Neuronal stem cell (in vitro differentiated cells): ENCODE measurements around the gene BBS7.
A peak's percentile ranks its signal among the peaks of the same experiment; 100 is the strongest.

Experiments
- DNase-seq: peaks from one replicate; pipeline ENCODE4 v3.0.0-alpha.2; 2013; ENCODE audit warnings: low spot score
- H2AFZ ChIP-seq: one replicate; pipeline ENCODE4 v1.6.1; 2013; ENCODE audit warnings: mild to moderate bottlenecking, low read length, inconsistent platforms
- H2AK5ac ChIP-seq: 2 replicates; pipeline ENCODE4 v1.6.1; 2013; ENCODE audit warnings: low read depth, mild to moderate bottlenecking, inconsistent platforms, low read length, moderate library complexity, mixed read lengths
- H2BK120ac ChIP-seq: 2 replicates; pipeline ENCODE4 v1.6.1; 2013; ENCODE audit warnings: low read depth, mild to moderate bottlenecking, inconsistent platforms, low read length, moderate library complexity, mixed read lengths
- H2BK12ac ChIP-seq: one replicate; pipeline ENCODE4 v1.6.1; 2013; ENCODE audit warnings: low read length, inconsistent platforms
- H2BK15ac ChIP-seq: 2 replicates; pipeline ENCODE4 v1.6.1; 2013; ENCODE audit warnings: mild to moderate bottlenecking, low read length, inconsistent platforms, mixed read lengths
- H2BK5ac ChIP-seq: one replicate; pipeline ENCODE4 v1.6.1; 2013; ENCODE audit warnings: inconsistent platforms, mild to moderate bottlenecking, low read length, moderate library complexity
- H3K14ac ChIP-seq: one replicate; pipeline ENCODE4 v1.6.1; 2013; ENCODE audit warnings: low read length, inconsistent platforms
- H3K18ac ChIP-seq: 2 replicates; pipeline ENCODE4 v1.6.1; 2013; ENCODE audit warnings: low read length, inconsistent platforms
- H3K23ac ChIP-seq: 2 replicates; pipeline ENCODE4 v1.6.1; 2013; ENCODE audit warnings: low read depth, mild to moderate bottlenecking, mixed read lengths, low read length, inconsistent platforms; ENCODE audit not compliant: poor library complexity
- H3K27ac ChIP-seq: replicated peaks from 3 replicates; pipeline ENCODE4 v1.5.1; 2013; ENCODE audit warnings: low read length, inconsistent platforms
- H3K27me3 ChIP-seq, 3 experiments: 2 replicates each; pipeline ENCODE4 v1.6.1; 2013; ENCODE audit warnings: low read length in 3 of 3, mild to moderate bottlenecking in 2 of 3, inconsistent platforms in 1 of 3, low read depth in 1 of 3, mixed read lengths in 1 of 3, moderate library complexity in 1 of 3; ENCODE audit not compliant: control insufficient read depth in 3 of 3, insufficient read depth in 3 of 3
- H3K36me3 ChIP-seq, 2 donors: replicated peaks in 1 of 2; 2 replicates each; pipeline ENCODE4 v1.6.1; 2013; ENCODE audit warnings: low read length in 2 of 2; ENCODE audit not compliant: control insufficient read depth in 2 of 2, insufficient read depth in 2 of 2
- H3K4ac ChIP-seq: 2 replicates; pipeline ENCODE4 v1.6.1; 2013; ENCODE audit warnings: inconsistent platforms, mild to moderate bottlenecking, low read length, moderate library complexity
- H3K4me1 ChIP-seq, 2 donors: 1 replicate in 1 of 2; 2 replicates in 1 of 2; pipeline ENCODE4 v1.6.1; 2013; ENCODE audit warnings: low read length in 2 of 2, low read depth in 1 of 2; ENCODE audit not compliant: control insufficient read depth in 2 of 2, insufficient read depth in 1 of 2
- H3K4me2 ChIP-seq: one replicate; pipeline ENCODE4 v1.6.1; 2013; ENCODE audit warnings: mild to moderate bottlenecking, low read length, inconsistent platforms; ENCODE audit not compliant: insufficient read depth, poor library complexity, severe bottlenecking
- H3K4me3 ChIP-seq, 2 donors: 2 replicates each; pipeline ENCODE4 v1.5.1; 2013; ENCODE audit warnings: low read length in 2 of 2, mild to moderate bottlenecking in 2 of 2, inconsistent platforms in 1 of 2, moderate library complexity in 1 of 2
- H3K79me1 ChIP-seq: one replicate; pipeline ENCODE4 v1.6.1; 2013; ENCODE audit warnings: low read depth, mild to moderate bottlenecking, inconsistent platforms, low read length, moderate library complexity
- H3K9ac ChIP-seq: one replicate; pipeline ENCODE4 v1.6.1; 2013; ENCODE audit warnings: mild to moderate bottlenecking, low read depth, low read length, inconsistent platforms; ENCODE audit not compliant: poor library complexity
- H3K9me3 ChIP-seq, 2 donors: replicated peaks in 1 of 2; 2 replicates each; pipeline versions ENCODE3 to v1.6.1; 2013; ENCODE audit warnings: low read length in 2 of 2, mild to moderate bottlenecking in 2 of 2, inconsistent platforms in 1 of 2, low read depth in 1 of 2, mixed read lengths in 1 of 2, moderate library complexity in 1 of 2; ENCODE audit not compliant: control insufficient read depth in 2 of 2, insufficient read depth in 1 of 2
- H4K8ac ChIP-seq: one replicate; pipeline ENCODE4 v1.6.1; 2013; ENCODE audit warnings: low read depth, mild to moderate bottlenecking, inconsistent platforms, low read length, moderate library complexity
- H4K91ac ChIP-seq: one replicate; pipeline ENCODE4 v1.6.1; 2013; ENCODE audit warnings: low read length, low read depth, mild to moderate bottlenecking, inconsistent platforms; ENCODE audit not compliant: poor library complexity
- WGBS, 2 donors: extraction: QIAGEN DNeasy Blood & Tissue Kit; methylation state at CpG; one replicate each; pipeline ENCODE4 v1.1.7; 2013; ENCODE audit warnings: missing lambda C conversion rate in 2 of 2, mixed read lengths in 1 of 2; ENCODE audit not compliant: insufficient read length in 2 of 2, insufficient replicate concordance in 1 of 2; ENCODE audit errors: extremely low coverage in 2 of 2; 5-methylcytosine and 5-hydroxymethylcytosine counted together

The BBS7 gene

DNA sequence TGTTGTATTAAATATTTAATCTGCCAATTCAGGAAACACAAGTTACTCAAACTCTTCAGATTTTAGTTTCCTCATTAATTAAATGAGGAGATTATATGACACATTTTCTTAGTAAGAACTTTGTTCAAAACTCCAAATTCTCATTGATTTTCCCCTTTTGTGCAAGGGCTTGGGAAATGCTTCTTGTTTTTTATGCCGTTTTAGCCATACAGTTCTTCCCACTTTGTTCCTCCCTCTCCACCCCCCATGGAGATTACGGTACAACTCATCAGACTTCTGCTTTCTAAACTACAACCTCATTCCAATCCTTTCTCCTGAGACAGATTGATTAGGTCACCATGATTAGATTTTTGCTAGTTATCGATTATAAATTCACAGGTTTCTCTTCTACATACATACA, 10.9 kb upstream of the BBS7 start:
- H2AK5ac ChIP-seq: no peak overlapping the region
- H3K14ac ChIP-seq: no peak overlapping the region
- no peak overlapping the region for H3K4me2 ChIP-seq
- H4K91ac ChIP-seq: no peak overlapping the region
- H3K9ac ChIP-seq: no peak overlapping the region
- no peak overlapping the region for H2BK120ac ChIP-seq
- H2BK12ac ChIP-seq: no peak overlapping the region
- H3K23ac ChIP-seq: no peak overlapping the region
- no CpG with 5 or more reads among the region's 3 CpGs for WGBS, 2 donors
- no peak overlapping the region for H3K18ac ChIP-seq
- no peak overlapping the region for H2AFZ ChIP-seq
- H3K36me3 ChIP-seq: no peaks in the 10 kb centered on the region
- no peak overlapping the region for H4K8ac ChIP-seq
- H3K4ac ChIP-seq: no peak overlapping the region
- peaks cover 0 to 2% (median 0%) of the 10 kb centered on the region in 3 experiments for H3K27me3 ChIP-seq
- H3K9me3 ChIP-seq: no peaks in the 10 kb centered on the region
- peaks cover 2 to 3% of the 10 kb centered on the region in 2 donors for H3K4me1 ChIP-seq
- no peak overlapping the region for H3K4me3 ChIP-seq
- no peaks in the 10 kb centered on the region for H3K79me1 ChIP-seq
- no peak overlapping the region for H2BK15ac ChIP-seq
- no peak overlapping the region for H2BK5ac ChIP-seq
- H3K27ac ChIP-seq: no peak overlapping the region
- DNase-seq: no peak

DNA sequence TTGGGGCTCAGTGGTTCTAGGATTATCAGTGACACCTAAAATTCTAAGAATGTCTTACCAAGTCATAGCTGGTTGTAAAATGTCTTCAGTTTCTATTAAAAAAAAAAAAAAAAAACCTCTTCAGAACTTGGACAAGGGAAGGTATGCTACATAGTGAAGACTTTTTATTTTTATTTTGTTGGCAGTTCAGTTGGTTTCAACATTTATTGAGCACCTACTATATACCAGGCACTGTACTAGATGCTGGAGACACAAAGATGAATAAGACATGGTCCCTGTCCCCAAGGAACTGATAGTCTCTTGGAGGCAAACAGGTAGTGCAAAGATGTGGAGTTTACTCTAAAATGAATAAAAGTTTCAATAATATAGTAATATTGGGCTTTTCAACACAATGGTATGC, 8.9 kb upstream of the BBS7 start:
- no peaks in the 10 kb centered on the region for H3K9me3 ChIP-seq
- H4K8ac ChIP-seq: no peak overlapping the region
- no peak for DNase-seq
- H3K9ac ChIP-seq: no peak overlapping the region
- no peak overlapping the region for H3K23ac ChIP-seq
- no peak overlapping the region for H4K91ac ChIP-seq
- H2AK5ac ChIP-seq: no peak overlapping the region
- H2BK15ac ChIP-seq: no peak overlapping the region
- H2BK120ac ChIP-seq: no peak overlapping the region
- H3K4me2 ChIP-seq: no peak overlapping the region
- no peak overlapping the region for H3K14ac ChIP-seq
- H3K4me1 ChIP-seq: peaks cover 2 to 3% of the 10 kb centered on the region in 2 donors
- H3K18ac ChIP-seq: no peak overlapping the region
- H3K36me3 ChIP-seq: no peaks in the 10 kb centered on the region
- H3K27ac ChIP-seq: no peak overlapping the region
- H2BK5ac ChIP-seq: no peak overlapping the region
- no peak overlapping the region for H3K4me3 ChIP-seq
- H2BK12ac ChIP-seq: no peak overlapping the region
- no peak overlapping the region for H2AFZ ChIP-seq
- no peak overlapping the region for H3K4ac ChIP-seq
- H3K27me3 ChIP-seq: peaks cover 0 to 5% (median 0%) of the 10 kb centered on the region in 3 experiments
- no peaks in the 10 kb centered on the region for H3K79me1 ChIP-seq

DNA sequence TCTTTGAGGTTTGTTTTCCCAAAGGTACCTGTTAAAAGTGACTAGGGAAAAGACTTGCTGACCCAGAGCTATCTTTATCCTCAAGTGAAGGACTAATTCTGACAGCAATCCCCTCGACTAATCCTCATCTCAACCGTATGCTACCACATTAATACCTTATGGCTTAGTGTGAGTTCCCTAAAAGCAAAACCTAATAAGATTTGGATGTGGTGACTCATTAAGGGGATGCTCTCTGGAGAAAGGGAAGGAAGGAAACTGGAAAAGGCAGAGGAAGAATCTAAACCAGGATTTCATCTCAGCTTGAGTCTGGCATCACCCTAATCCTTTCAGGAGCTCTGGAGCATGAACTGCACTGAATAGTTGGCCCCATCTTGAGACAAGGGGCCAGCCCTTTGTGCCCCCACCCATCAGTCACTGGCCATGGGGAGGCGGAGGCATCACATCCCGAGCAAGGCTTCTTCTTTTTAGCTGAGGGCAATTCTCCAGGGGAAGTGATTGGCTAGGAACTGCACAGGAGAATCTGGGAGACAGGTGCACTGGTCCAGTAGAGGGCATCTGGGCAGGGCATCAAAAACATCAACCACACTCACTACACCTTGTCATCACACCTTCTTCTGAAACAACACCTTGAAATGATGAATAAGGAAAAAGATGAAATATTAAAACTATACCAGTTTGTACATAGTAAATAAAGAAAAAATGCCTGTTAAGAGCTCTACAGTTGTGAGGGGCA, 6.9 kb upstream of the BBS7 start:
- H2AFZ ChIP-seq: no peak overlapping the region
- no peak overlapping the region for H3K4me2 ChIP-seq
- no peak overlapping the region for H3K4ac ChIP-seq
- no peak overlapping the region for H2BK120ac ChIP-seq
- H3K9ac ChIP-seq: no peak overlapping the region
- no peak overlapping the region for H2AK5ac ChIP-seq
- H3K36me3 ChIP-seq: no peaks in the 10 kb centered on the region
- DNase-seq: peak; percentile 48
- peaks cover 0 to 5% (median 0%) of the 10 kb centered on the region in 3 experiments for H3K27me3 ChIP-seq
- no peak overlapping the region for H3K18ac ChIP-seq
- peaks cover 2 to 6% of the 10 kb centered on the region in 2 donors for H3K4me1 ChIP-seq
- H3K23ac ChIP-seq: no peak overlapping the region
- H4K8ac ChIP-seq: no peak overlapping the region
- no peak overlapping the region for H2BK12ac ChIP-seq
- H4K91ac ChIP-seq: no peak overlapping the region
- WGBS, 2 donors: no CpG with 5 or more reads among the region's 4 CpGs
- no peaks in the 10 kb centered on the region for H3K9me3 ChIP-seq
- no peak overlapping the region for H3K4me3 ChIP-seq
- no peak overlapping the region for H2BK15ac ChIP-seq
- H3K79me1 ChIP-seq: no peaks in the 10 kb centered on the region
- no peak overlapping the region for H3K27ac ChIP-seq
- no peak overlapping the region for H3K14ac ChIP-seq
- H2BK5ac ChIP-seq: no peak overlapping the region

DNA sequence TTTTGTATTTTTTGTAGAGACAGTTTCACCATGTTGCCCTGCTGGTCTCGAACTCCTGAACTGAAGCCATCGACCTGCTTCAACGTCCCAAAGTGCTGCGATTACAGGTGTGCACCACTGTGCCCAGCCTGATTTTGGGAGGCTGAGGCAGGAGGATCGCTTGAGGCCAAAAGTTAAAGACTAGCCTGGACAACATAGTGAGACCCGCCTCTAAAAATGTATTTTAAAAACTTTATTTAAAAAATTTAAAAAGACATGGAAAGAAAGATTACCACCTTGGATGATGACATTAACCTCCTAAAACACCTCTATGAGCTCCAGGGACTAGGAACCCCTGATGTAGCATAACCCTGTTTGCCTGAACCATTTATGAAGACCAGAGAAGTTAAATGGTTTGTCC, 5.8 kb upstream of the BBS7 start:
- H3K9me3 ChIP-seq: no peaks in the 10 kb centered on the region
- H3K9ac ChIP-seq: no peak overlapping the region
- no peak overlapping the region for H2BK120ac ChIP-seq
- H3K18ac ChIP-seq: no peak overlapping the region
- no peaks in the 10 kb centered on the region for H3K79me1 ChIP-seq
- H2AK5ac ChIP-seq: no peak overlapping the region
- H4K8ac ChIP-seq: no peak overlapping the region
- H3K4me1 ChIP-seq: peaks cover 2 to 6% of the 10 kb centered on the region in 2 donors
- peaks cover 0 to 5% (median 0%) of the 10 kb centered on the region in 3 experiments for H3K27me3 ChIP-seq
- WGBS, 2 donors: no CpG with 5 or more reads among the region's 6 CpGs
- no peak overlapping the region for H2BK12ac ChIP-seq
- no peak overlapping the region for H3K4me3 ChIP-seq
- no peak overlapping the region for H3K27ac ChIP-seq
- no peak overlapping the region for H3K14ac ChIP-seq
- no peak overlapping the region for H2BK15ac ChIP-seq
- DNase-seq: no peak
- no peak overlapping the region for H2BK5ac ChIP-seq
- no peak overlapping the region for H4K91ac ChIP-seq
- H3K4ac ChIP-seq: no peak overlapping the region
- H3K4me2 ChIP-seq: no peak overlapping the region
- H3K36me3 ChIP-seq: no peaks in the 10 kb centered on the region
- no peak overlapping the region for H3K23ac ChIP-seq
- no peak overlapping the region for H2AFZ ChIP-seq
